Neural cell (in vitro differentiated cells): ENCODE measurements around the gene PDHB. TPM values are rescaled to one million over a fixed set of nuclear protein-coding genes. Genes with fewer than 3 reads are reported as not detected.

Experiments used
- H2AFZ ChIP-seq: fragments of 200-600, 300-800 bp; sonication (generic), shearing (Covaris generic); 2 replicates; pipeline ENCODE4 v1.6.0; 2014; ENCODE audit warnings: low read depth, mild to moderate bottlenecking, antibody characterized with exemption, low read length, moderate library complexity
- H3F3A ChIP-seq: fragments of 200-600 bp; shearing (Covaris generic); 2 replicates; pipeline ENCODE4 v1.6.1; 2016; ENCODE audit warnings: mild to moderate bottlenecking, moderate library complexity, mixed read lengths, antibody characterized with exemption, low read length; ENCODE audit not compliant: insufficient read depth, poor library complexity, severe bottlenecking
- H3K27ac ChIP-seq: fragments of 200-600, 300-800 bp; sonication (generic), shearing (Covaris generic); 2 replicates; pipeline ENCODE4 v1.5.1; 2014; ENCODE audit warnings: mild to moderate bottlenecking, low read length, moderate library complexity
- H3K27me3 ChIP-seq: fragments of 300-800, 200-600 bp; sonication (generic), shearing (Covaris generic); 2 replicates; pipeline ENCODE4 v1.6.0; 2014; ENCODE audit warnings: mild to moderate bottlenecking, low read depth, low read length, moderate library complexity; ENCODE audit not compliant: insufficient read depth
- H3K36me3 ChIP-seq: fragments of 300-800, 200-600 bp; sonication (generic), shearing (Covaris generic); 2 replicates; pipeline ENCODE4 v1.5.1; 2014; ENCODE audit warnings: mild to moderate bottlenecking, antibody characterized with exemption, low read length, moderate library complexity; ENCODE audit not compliant: insufficient read depth
- H3K4me2 ChIP-seq: fragments of 300-800, 200-600 bp; sonication (generic), shearing (Covaris generic); 2 replicates; pipeline ENCODE4 v1.6.0; 2014; ENCODE audit warnings: mild to moderate bottlenecking, low read length
- H3K4me3 ChIP-seq: fragments of 300-800, 200-600 bp; sonication (generic), shearing (Covaris generic); 2 replicates; pipeline ENCODE4 v1.5.1; 2014; ENCODE audit warnings: mild to moderate bottlenecking, low read length, moderate library complexity
- H3K79me2 ChIP-seq: fragments of 200-600 bp; shearing (Covaris generic); replicated peaks from 2 replicates; pipeline ENCODE4 v1.6.0; 2014; ENCODE audit warnings: mild to moderate bottlenecking, low read length, moderate library complexity; ENCODE audit not compliant: insufficient read depth
- H3K9ac ChIP-seq: fragments of 300-800, 200-600 bp; sonication (generic), shearing (Covaris generic); 2 replicates; pipeline ENCODE4 v1.6.1; 2016; ENCODE audit warnings: mild to moderate bottlenecking, low read length, mixed read lengths
- H3K9me2 ChIP-seq: fragments of 200-600 bp; shearing (Covaris generic); 2 replicates; pipeline ENCODE4 v1.6.1; 2016; ENCODE audit warnings: mild to moderate bottlenecking, low read length, mixed read lengths; ENCODE audit not compliant: insufficient read depth
- H3K9me3 ChIP-seq: fragments of 200-600, 300-800 bp; sonication (generic), shearing (Covaris generic); 2 replicates; pipeline ENCODE4 v1.6.1; 2016; ENCODE audit warnings: mild to moderate bottlenecking, mixed run types, low read length, moderate library complexity, mixed read lengths
- H4K20me1 ChIP-seq: fragments of 200-600 bp; shearing (Covaris generic); 2 replicates; pipeline ENCODE4 v1.6.1; 2016; ENCODE audit warnings: mild to moderate bottlenecking, mixed run types; ENCODE audit not compliant: insufficient read depth
- CTCF ChIP-seq: fragments of 450-650 bp; IDR thresholded peaks from 2 replicates; pipeline ENCODE4 v1.5.1; 2014; ENCODE audit warnings: antibody characterized with exemption, mild to moderate bottlenecking, moderate library complexity; ENCODE audit not compliant: poor library complexity, severe bottlenecking
- EP300 ChIP-seq: fragments of 450-650 bp; conservative IDR thresholded peaks from 2 replicates; pipeline ENCODE4 v1.6.1; 2014; ENCODE audit warnings: antibody characterized with exemption, mild to moderate bottlenecking, moderate library complexity; ENCODE audit not compliant: poor library complexity, severe bottlenecking
- EZH2 ChIP-seq: fragments of 200-600, 300-800 bp; shearing (Covaris generic), sonication (generic); IDR thresholded peaks from 2 replicates; pipeline ENCODE4 v1.6.1; 2014; ENCODE audit warnings: antibody characterized with exemption, low read length, borderline replicate concordance, mild to moderate bottlenecking; ENCODE audit not compliant: insufficient read depth, poor library complexity, severe bottlenecking
- MXI1 ChIP-seq: fragments of 450-650 bp; conservative IDR thresholded peaks from 2 replicates; pipeline ENCODE4 v1.6.1; 2014; ENCODE audit warnings: antibody characterized with exemption, mild to moderate bottlenecking; ENCODE audit not compliant: poor library complexity, severe bottlenecking
- POLR2AphosphoS5 ChIP-seq: IDR thresholded peaks from 2 replicates; pipeline ENCODE4 v1.6.1; 2012
- RAD21 ChIP-seq: fragments of 450-650 bp; conservative IDR thresholded peaks from 2 replicates; pipeline ENCODE4 v1.6.1; 2014; ENCODE audit warnings: antibody characterized with exemption, mild to moderate bottlenecking, moderate library complexity
- SMC3 ChIP-seq: fragments of 450-650 bp; conservative IDR thresholded peaks from 2 replicates; pipeline ENCODE4 v1.6.1; 2014; ENCODE audit warnings: antibody characterized with exemption, mild to moderate bottlenecking, moderate library complexity; ENCODE audit not compliant: poor library complexity
- TAF1 ChIP-seq: IDR thresholded peaks from 2 replicates; pipeline ENCODE4 v1.6.1; 2012; ENCODE audit warnings: low read depth
- polyA plus RNA-seq: library from polyadenylated mRNA; depleted of rRNA; stranded (reverse); fragments of >200 nt; gene quantifications from 2 replicates; pipeline ENCODE4 v1.2.3, GENCODE V29; 2014
- TF ChIP-seq, protein P1 (sequence below): IDR thresholded peaks from 2 replicates; pipeline ENCODE4 v1.6.1; 2012; ENCODE audit warnings: borderline replicate concordance

The PDHB gene
- polyA plus RNA-seq, 1 donor from 2014 or later, result 154 TPM

DNA sequence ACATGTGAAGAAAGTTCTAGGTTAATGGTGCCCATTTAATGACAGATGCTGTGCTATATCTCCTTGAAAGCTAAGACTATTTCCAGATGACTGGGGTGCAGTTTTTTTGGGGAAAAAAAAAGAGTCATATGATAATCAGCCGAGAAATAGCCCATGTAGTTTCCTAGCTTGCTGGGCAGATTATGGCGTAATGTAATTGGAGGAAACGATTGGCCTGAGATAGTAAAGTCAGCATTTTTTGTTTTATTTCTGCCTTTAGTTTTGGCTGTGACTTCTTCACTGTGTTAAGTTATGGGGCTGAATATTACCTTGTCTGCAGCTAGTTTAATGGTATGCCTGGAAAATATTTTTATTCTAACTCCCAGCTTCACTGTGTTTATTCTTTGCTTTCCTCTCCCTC is 24.0 kb downstream of the PDHB start:
- Histone ChIP-seq H2AFZ (no peak overlapping the region), H4K20me1 (no peaks in the 10 kb centered on the region), H3K9me3 (peaks cover 4% of the 10 kb centered on the region), H3K9ac (no peak overlapping the region), H3K4me3 (no peak overlapping the region), H3K27me3 (no peaks in the 10 kb centered on the region), H3K4me2 (no peak overlapping the region), H3K79me2 (no peaks in the 10 kb centered on the region), H3K27ac (no peak overlapping the region), H3K36me3 (peaks cover 7% of the 10 kb centered on the region), H3K9me2 (no peaks in the 10 kb centered on the region), H3F3A (no peaks in the 10 kb centered on the region)
- TF ChIP-seq MXI1, result no peak
- no peak for TF ChIP-seq TAF1
- no peak for TF ChIP-seq POLR2AphosphoS5
- TF ChIP-seq, protein P1, sequence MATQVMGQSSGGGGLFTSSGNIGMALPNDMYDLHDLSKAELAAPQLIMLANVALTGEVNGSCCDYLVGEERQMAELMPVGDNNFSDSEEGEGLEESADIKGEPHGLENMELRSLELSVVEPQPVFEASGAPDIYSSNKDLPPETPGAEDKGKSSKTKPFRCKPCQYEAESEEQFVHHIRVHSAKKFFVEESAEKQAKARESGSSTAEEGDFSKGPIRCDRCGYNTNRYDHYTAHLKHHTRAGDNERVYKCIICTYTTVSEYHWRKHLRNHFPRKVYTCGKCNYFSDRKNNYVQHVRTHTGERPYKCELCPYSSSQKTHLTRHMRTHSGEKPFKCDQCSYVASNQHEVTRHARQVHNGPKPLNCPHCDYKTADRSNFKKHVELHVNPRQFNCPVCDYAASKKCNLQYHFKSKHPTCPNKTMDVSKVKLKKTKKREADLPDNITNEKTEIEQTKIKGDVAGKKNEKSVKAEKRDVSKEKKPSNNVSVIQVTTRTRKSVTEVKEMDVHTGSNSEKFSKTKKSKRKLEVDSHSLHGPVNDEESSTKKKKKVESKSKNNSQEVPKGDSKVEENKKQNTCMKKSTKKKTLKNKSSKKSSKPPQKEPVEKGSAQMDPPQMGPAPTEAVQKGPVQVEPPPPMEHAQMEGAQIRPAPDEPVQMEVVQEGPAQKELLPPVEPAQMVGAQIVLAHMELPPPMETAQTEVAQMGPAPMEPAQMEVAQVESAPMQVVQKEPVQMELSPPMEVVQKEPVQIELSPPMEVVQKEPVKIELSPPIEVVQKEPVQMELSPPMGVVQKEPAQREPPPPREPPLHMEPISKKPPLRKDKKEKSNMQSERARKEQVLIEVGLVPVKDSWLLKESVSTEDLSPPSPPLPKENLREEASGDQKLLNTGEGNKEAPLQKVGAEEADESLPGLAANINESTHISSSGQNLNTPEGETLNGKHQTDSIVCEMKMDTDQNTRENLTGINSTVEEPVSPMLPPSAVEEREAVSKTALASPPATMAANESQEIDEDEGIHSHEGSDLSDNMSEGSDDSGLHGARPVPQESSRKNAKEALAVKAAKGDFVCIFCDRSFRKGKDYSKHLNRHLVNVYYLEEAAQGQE, result no peak
- TF ChIP-seq EZH2, result no peak
- TF ChIP-seq EP300, result no peak

DNA sequence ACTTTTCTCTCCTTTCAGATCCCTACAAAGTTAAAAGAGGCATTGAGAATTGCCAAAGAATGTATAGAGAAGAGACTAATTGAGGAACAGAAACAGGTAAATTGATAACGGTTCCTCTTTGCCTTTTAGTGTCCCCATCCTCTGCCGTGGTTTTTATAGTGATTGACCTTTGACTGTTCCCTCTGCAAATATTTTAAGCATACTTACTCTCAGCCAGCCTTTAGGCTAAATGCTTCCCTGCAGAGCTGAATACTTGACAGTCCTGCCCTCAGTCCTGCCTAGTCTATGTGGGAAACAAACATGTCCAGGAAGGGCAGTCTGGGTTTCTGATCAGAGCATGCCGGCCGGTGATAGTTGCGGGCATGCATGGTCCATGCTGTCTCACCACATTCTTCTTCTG is 24.7 kb downstream of the PDHB start:
- Histone ChIP-seq H3K36me3 (peaks cover 7% of the 10 kb centered on the region), H3K79me2 (no peaks in the 10 kb centered on the region), H3K27ac (no peak overlapping the region), H3K27me3 (no peaks in the 10 kb centered on the region), H3K9me3 (peaks cover 4% of the 10 kb centered on the region), H4K20me1 (no peaks in the 10 kb centered on the region), H2AFZ (no peak overlapping the region), H3K9ac (no peak overlapping the region), H3K9me2 (no peaks in the 10 kb centered on the region), H3K4me3 (no peak overlapping the region), H3F3A (no peaks in the 10 kb centered on the region), H3K4me2 (no peak overlapping the region)
- TF ChIP-seq RAD21 (no peak), CTCF (no peak), POLR2AphosphoS5 (no peak), EZH2 (no peak), TAF1 (no peak), MXI1 (no peak), EP300 (no peak), SMC3 (no peak)
- TF ChIP-seq, protein P1, result no peak
